K562 (cell line): ENCODE results near the gene GASK1A. TPM values are rescaled to one million over a fixed set of nuclear protein-coding genes. Genes with fewer than 3 reads are reported as not detected.

Source experiments
- ATAC-seq: fragments of 200-7000 bp; cut with Tn5 transposase; 3 replicates; pipeline ENCODE4 v1.9.1; 2020; ENCODE audit warnings: moderate library complexity
- BruUV-seq: library from RNA; stranded (reverse); fragments of 400-500 nt; replicated peaks from 2 replicates; lab custom pipeline; 2021; lab: Mats Ljungman, UMichigan
- CTCF ChIA-PET: fragments of 300-600 bp; formaldehyde crosslinking; extraction: SDS; loops from one replicate; lab custom pipeline; 2021; ENCODE audit warnings: low intra/inter-chr PET ratio; lab: Yijun Ruan, JAX
- POLR2A ChIA-PET: fragments of 300-600, 350-650 bp; sonication (Branson Sonifier 250); formaldehyde crosslinking; extraction: SDS; loops from one replicate; lab custom pipeline; 2021; ENCODE audit warnings: antibody characterized with exemption, inconsistent platforms; lab: Yijun Ruan, JAX
- DNase-seq, 4 experiments: peaks; one replicate each; pipeline versions ENCODE4 v3.0.0 to v3.0.0-alpha.2; 2011 to 2018; ENCODE audit warnings: low spot score in 3 of 4, mixed read lengths in 3 of 4; ENCODE audit errors: extremely low read depth in 1 of 4
- FAIRE-seq: peaks from 2 replicates; lab custom pipeline; 2011; peaks lifted over from hg19 to GRCh38; lab: Jason Lieb, UNC
- H2AFZ ChIP-seq: 2 replicates; pipeline ENCODE4 v1.6.0; 2011; ENCODE audit warnings: low read depth, low read length, control low read depth, inconsistent platforms
- H3K27ac ChIP-seq: fragments of 200-600 bp; 3 replicates; pipeline ENCODE4 v1.8.0; 2011; ENCODE audit warnings: low read depth, mild to moderate bottlenecking, control low read depth, inconsistent platforms, low read length, moderate library complexity, mixed read lengths; ENCODE audit errors: extremely low read depth
- H3K27me3 ChIP-seq, 2 experiments: fragments of 300-600 bp in 1 of 2; 2 replicates in 1 of 2; 3 replicates in 1 of 2; pipeline versions ENCODE4 v1.6.0 to v1.8.0; 2011; ENCODE audit warnings: inconsistent platforms in 2 of 2, low read length in 2 of 2, mild to moderate bottlenecking in 1 of 2, mixed read lengths in 1 of 2, moderate library complexity in 1 of 2; ENCODE audit not compliant: control insufficient read depth in 2 of 2, insufficient read depth in 2 of 2
- H3K36me3 ChIP-seq: fragments of 300-600 bp; 3 replicates; pipeline ENCODE4 v1.8.0; 2011; ENCODE audit warnings: mild to moderate bottlenecking, low read length, inconsistent platforms; ENCODE audit not compliant: control insufficient read depth, insufficient read depth
- H3K4me1 ChIP-seq, 2 experiments: fragments of 200-600 bp in 1 of 2; replicated peaks in 1 of 2; 2 replicates in 1 of 2; 3 replicates in 1 of 2; pipeline versions ENCODE4 v1.5.1 to v1.8.0; 2011; ENCODE audit warnings: inconsistent platforms in 2 of 2, low read length in 2 of 2, mild to moderate bottlenecking in 1 of 2, mixed read lengths in 1 of 2, moderate library complexity in 1 of 2; ENCODE audit not compliant: control insufficient read depth in 2 of 2, insufficient read depth in 2 of 2
- H3K4me2 ChIP-seq: 2 replicates; pipeline ENCODE4 v1.6.1; 2011; ENCODE audit warnings: low read length, control low read depth, inconsistent platforms, mixed read lengths; ENCODE audit not compliant: insufficient read depth
- H3K4me3 ChIP-seq: fragments of 200-600 bp; sonication (generic), shearing (Covaris generic); 2 replicates; pipeline ENCODE4 v1.5.1; 2016; ENCODE audit warnings: control low read depth, inconsistent platforms
- H3K79me2 ChIP-seq: fragments of 200-600 bp; 3 replicates; pipeline ENCODE4 v1.8.0; 2011; ENCODE audit warnings: low read length, inconsistent platforms; ENCODE audit not compliant: control insufficient read depth, insufficient read depth
- H3K9ac ChIP-seq, 2 experiments: 2 replicates each; pipeline versions ENCODE4 v1.6.0 to v1.6.1; 2011; ENCODE audit warnings: low read depth in 2 of 2, low read length in 2 of 2, control low read depth in 1 of 2, inconsistent platforms in 1 of 2, mild to moderate bottlenecking in 1 of 2, mixed read lengths in 1 of 2; ENCODE audit not compliant: insufficient read depth in 1 of 2
- H3K9me1 ChIP-seq: one replicate; pipeline ENCODE4 v1.6.0; 2011; ENCODE audit warnings: inconsistent platforms, mild to moderate bottlenecking, low read length, moderate library complexity; ENCODE audit not compliant: control insufficient read depth, insufficient read depth
- H3K9me3 ChIP-seq: replicated peaks from 2 replicates; pipeline ENCODE4 v1.5.1; 2011; ENCODE audit warnings: low read depth, low read length, inconsistent platforms; ENCODE audit not compliant: control insufficient read depth, insufficient read depth
- H4K20me1 ChIP-seq: replicated peaks from 2 replicates; pipeline ENCODE4 v1.6.1; 2011; ENCODE audit warnings: low read length, inconsistent platforms, mixed read lengths; ENCODE audit not compliant: control insufficient read depth, insufficient read depth
- BRD9 ChIP-seq: fragments of 450-650 bp; IDR thresholded peaks from 2 replicates; pipeline ENCODE4 v1.6.1; 2018; ENCODE audit warnings: low read depth; ENCODE audit not compliant: partially characterized antibody
- DEAF1 ChIP-seq: fragments of 450-650 bp; formaldehyde crosslinking; IDR thresholded peaks from 2 replicates; pipeline ENCODE4 v1.4.0; 2020; ENCODE audit warnings: mild to moderate bottlenecking, moderate library complexity
- MAX ChIP-seq: sonication (generic); formaldehyde crosslinking; IDR thresholded peaks from 2 replicates; pipeline ENCODE4 v1.9.0; 2022; ENCODE audit warnings: mild to moderate bottlenecking, missing genetic modification reagents
- MYBL2 ChIP-seq, 2 experiments: fragments of 450-650 bp in 1 of 2; sonication (generic) in 1 of 2; formaldehyde crosslinking in 1 of 2; IDR thresholded peaks; 2 replicates each; pipeline versions ENCODE4 v1.6.1 to v1.8.1; 2017 to 2022; ENCODE audit warnings: borderline replicate concordance in 1 of 2, inconsistent platforms in 1 of 2, low read depth in 1 of 2, mild to moderate bottlenecking in 1 of 2, missing genetic modification reagents in 1 of 2, moderate library complexity in 1 of 2
- SIN3A ChIP-seq, 2 experiments: fragments of 150-350 bp in 1 of 2; IDR thresholded peaks; 2 replicates each; pipeline ENCODE4 v1.6.1; 2011 to 2016; ENCODE audit warnings: borderline replicate concordance in 2 of 2, low read depth in 2 of 2, low read length in 2 of 2, mild to moderate bottlenecking in 2 of 2, moderate library complexity in 2 of 2; ENCODE audit not compliant: control insufficient read depth in 1 of 2
- XRCC4 ChIP-seq: IDR thresholded peaks from one replicate; pipeline ENCODE4 v1.6.1; 2011; ENCODE audit not compliant: insufficient read depth, insufficient read length; ENCODE audit errors: extremely low read depth
- ZBED1 ChIP-seq: IDR thresholded peaks from 2 replicates; pipeline ENCODE4 v1.6.1; 2014
- ZBTB33 ChIP-seq: sonication (generic); formaldehyde crosslinking; IDR thresholded peaks from 2 replicates; pipeline ENCODE4 v1.8.1; 2023; ENCODE audit warnings: mild to moderate bottlenecking, missing genetic modification reagents
- ZNF347 ChIP-seq: fragments of 450-650 bp; formaldehyde crosslinking; IDR thresholded peaks from 2 replicates; pipeline ENCODE4 v1.4.0; 2020; ENCODE audit warnings: low read depth, mild to moderate bottlenecking, moderate library complexity
- in situ Hi-C: fragments of 300-500 bp; cut with MboI; formaldehyde crosslinking; loops from 4 replicates; pipeline ENCODE4 v1.15.0; 2018; ENCODE audit warnings: inconsistent platforms, mixed read lengths
- intact Hi-C: fragments of 100-400 bp; cut with micrococcal nuclease; formaldehyde crosslinking; loops from 2 replicates; pipeline ENCODE4 v1.14.2; 2022
- polyA plus RNA-seq, 8 experiments: library from polyadenylated mRNA; depleted of rRNA in 4 of 8; stranded (reverse) in 5 of 8; unstranded in 3 of 8; fragments of >200 nt; fragmentation: Nextera tagmentation in 2 of 8; fragmentation: Illumina TruSeq in 1 of 8; extraction: Ambion mirVana in 2 of 8; extraction: Trizol in 1 of 8; gene quantifications; 2 replicates each; pipeline versions ENCODE4 v1.2.1 to v1.2.3, GENCODE V29; 2011 to 2014; ENCODE audit warnings: inconsistent platforms in 1 of 8, missing spikeins in 1 of 8
- total RNA-seq, 7 experiments: library from RNA; depleted of rRNA in 6 of 7; stranded (reverse); fragments of >200 nt in 6 of 7; fragmentation: Illumina TruSeq in 2 of 7; extraction: Trizol in 2 of 7; gene quantifications; 2 replicates each; pipeline versions ENCODE4 v1.2.1 to v1.2.3, GENCODE V29; 2011 to 2021; ENCODE audit warnings: low replicate concordance in 1 of 7

The GASK1A gene
- total and polyA plus RNA-seq, 9 of the 15 experiments (the other 6 are each of a cell fraction or from before 2014, with no cell fraction given): 0.04 to 0.11 (median 0.05) TPM; not detected in 5

- TF ChIP-seq ZBTB33 (CRISPR knock-in tag): no peak
Observed at GRCh38 chr3:42964266-42964665, 14.8 kb upstream of the GASK1A start (continued).

GRCh38 chr3:42970557-42970956 is 8.6 kb upstream of the GASK1A start:
- no peak overlapping the region for H2AFZ ChIP-seq
- intact Hi-C loops (no loop called here), in situ Hi-C loops (no loop called here)
- H3K4me3 ChIP-seq: no peak overlapping the region
- H3K4me2 ChIP-seq: no peak overlapping the region
- no peaks in the 10 kb centered on the region for H4K20me1 ChIP-seq
- no peaks in the 10 kb centered on the region for H3K79me2 ChIP-seq
- no TSS peak for BruUV-seq
- H3K36me3 ChIP-seq: no peaks in the 10 kb centered on the region
- DNase-seq: no peak
- H3K9ac ChIP-seq: no peak overlapping the region
- H3K27ac ChIP-seq: no peak overlapping the region
- ATAC-seq: no peak
- TF ChIP-seq ZBED1 (no peak), SIN3A (IDR thresholded peaks at IDR 0.05; ENCODE audit: borderline replicate concordance in 2 of 2, control insufficient read depth in 1 of 2, low read depth in 2 of 2, low read length in 2 of 2) (no peak), XRCC4 (no peak), DEAF1 (no peak), MAX (CRISPR knock-in tag) (no peak), BRD9 (no peak), MYBL2 (IDR thresholded peaks at IDR 0.05; ENCODE audit: low read depth) (no peak), MYBL2 (CRISPR knock-in tag; IDR thresholded peaks at IDR 0.05; ENCODE audit: borderline replicate concordance) (no peak), ZNF347 (CRISPR knock-in tag) (no peak)
- ChIA-PET CTCF (no interaction called here), POLR2A (interaction anchor here (1.1 kb wide), 1 partner anchor 9 kb away, joined by 3 read pairs; no protein-coding TSS in a partner anchor)
- H3K4me1 ChIP-seq: no peaks in the 10 kb centered on the region
- no peaks in the 10 kb centered on the region for H3K9me1 ChIP-seq
- FAIRE-seq: no peak
- H3K27me3 ChIP-seq: 0 out of 5 replicates have a peak, but pooled peaks cover 0 to under 1% of the 10 kb centered on the region in 2 experiments
- peaks cover 5% of the 10 kb centered on the region; the same call in 1 of the 2 replicates for H3K9me3 ChIP-seq
